ENCODE measurements around the gene ABCC4. TPM values are rescaled to one million over a fixed set of nuclear protein-coding genes. Genes with fewer than 3 reads are reported as not detected.
"Not testable (repeated sequence)": the region's sequence is repeated elsewhere in the genome, so short reads cannot be mapped to it uniquely, and the experiment has no call there.

ABCC4 gene
- total RNA-seq, 1 experiment from 2014 or later = 17.7 TPM

DNA sequence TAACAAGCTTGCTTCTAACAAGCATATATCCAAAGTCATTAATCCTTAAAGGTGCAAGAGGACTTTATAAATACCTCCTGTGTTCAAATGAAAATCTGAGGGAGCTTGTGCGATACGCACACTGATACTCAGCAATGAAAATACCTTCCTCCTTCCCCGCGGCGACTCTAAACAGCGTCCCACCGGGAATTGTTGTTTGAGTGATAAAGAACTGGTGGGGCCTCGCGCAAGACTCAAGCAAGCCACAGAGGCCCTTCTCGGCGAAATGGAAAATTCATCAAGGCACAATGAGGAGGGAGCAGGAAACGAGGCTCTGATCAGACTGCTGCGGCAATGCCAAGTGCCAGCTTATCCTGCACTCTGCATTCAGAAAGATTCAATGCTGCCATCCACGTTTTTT, 126.7 kb downstream of the ABCC4 start:
- no peak overlapping the region for H3K4me2 ChIP-seq (ENCODE audit: low read length)
- CTCF ChIA-PET = no interaction called here
- ATAC-seq (no peak), DNase-seq (no peak)
- TF ChIP-seq, protein P1, sequence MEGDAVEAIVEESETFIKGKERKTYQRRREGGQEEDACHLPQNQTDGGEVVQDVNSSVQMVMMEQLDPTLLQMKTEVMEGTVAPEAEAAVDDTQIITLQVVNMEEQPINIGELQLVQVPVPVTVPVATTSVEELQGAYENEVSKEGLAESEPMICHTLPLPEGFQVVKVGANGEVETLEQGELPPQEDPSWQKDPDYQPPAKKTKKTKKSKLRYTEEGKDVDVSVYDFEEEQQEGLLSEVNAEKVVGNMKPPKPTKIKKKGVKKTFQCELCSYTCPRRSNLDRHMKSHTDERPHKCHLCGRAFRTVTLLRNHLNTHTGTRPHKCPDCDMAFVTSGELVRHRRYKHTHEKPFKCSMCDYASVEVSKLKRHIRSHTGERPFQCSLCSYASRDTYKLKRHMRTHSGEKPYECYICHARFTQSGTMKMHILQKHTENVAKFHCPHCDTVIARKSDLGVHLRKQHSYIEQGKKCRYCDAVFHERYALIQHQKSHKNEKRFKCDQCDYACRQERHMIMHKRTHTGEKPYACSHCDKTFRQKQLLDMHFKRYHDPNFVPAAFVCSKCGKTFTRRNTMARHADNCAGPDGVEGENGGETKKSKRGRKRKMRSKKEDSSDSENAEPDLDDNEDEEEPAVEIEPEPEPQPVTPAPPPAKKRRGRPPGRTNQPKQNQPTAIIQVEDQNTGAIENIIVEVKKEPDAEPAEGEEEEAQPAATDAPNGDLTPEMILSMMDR (conservative IDR thresholded peaks at IDR 0.05; ENCODE audit: low read depth, low read length) = no peak
- no peak for TF ChIP-seq EZH2phosphoT487 (IDR thresholded peaks at IDR 0.05; ENCODE audit: borderline replicate concordance, low read length)
- TF ChIP-seq EZH2 (IDR thresholded peaks at IDR 0.05; ENCODE audit: low read length, unreplicated experiment) = no peak
- H3K36me3 ChIP-seq (ENCODE audit: low read depth, low read length) = no peaks in the 10 kb centered on the region
- H3F3A ChIP-seq (ENCODE audit: low read length, unreplicated experiment) = no peaks in the 10 kb centered on the region
- no peak overlapping the region for H3K4me3 ChIP-seq (ENCODE audit: low read length)
- H3K9me3 ChIP-seq (ENCODE audit: low read length) = no peaks in the 10 kb centered on the region
- POLR2A ChIA-PET (ENCODE audit: unreplicated experiment) = no interaction called here
- intact Hi-C loops (cut with micrococcal nuclease) = no loop called here
- no peaks in the 10 kb centered on the region for H3K79me2 ChIP-seq (ENCODE audit: low read length)
- no peak overlapping the region for H2AFZ ChIP-seq (ENCODE audit: low read length)
- H4K20me1 ChIP-seq (ENCODE audit: low read length) = no peaks in the 10 kb centered on the region
- no peaks in the 10 kb centered on the region for H3K27me3 ChIP-seq (ENCODE audit: low read length)
- no peaks in the 10 kb centered on the region for H3K4me1 ChIP-seq (ENCODE audit: insufficient read depth, low read length)
- no peak overlapping the region for H3K27ac ChIP-seq (ENCODE audit: low read length)
- BruUV-seq (replicated peaks) = no TSS peak
- no peaks in the 10 kb centered on the region for H3K9me2 ChIP-seq (replicated peaks; ENCODE audit: low read length)
- no peak overlapping the region for H3K9ac ChIP-seq (ENCODE audit: low read length)

DNA sequence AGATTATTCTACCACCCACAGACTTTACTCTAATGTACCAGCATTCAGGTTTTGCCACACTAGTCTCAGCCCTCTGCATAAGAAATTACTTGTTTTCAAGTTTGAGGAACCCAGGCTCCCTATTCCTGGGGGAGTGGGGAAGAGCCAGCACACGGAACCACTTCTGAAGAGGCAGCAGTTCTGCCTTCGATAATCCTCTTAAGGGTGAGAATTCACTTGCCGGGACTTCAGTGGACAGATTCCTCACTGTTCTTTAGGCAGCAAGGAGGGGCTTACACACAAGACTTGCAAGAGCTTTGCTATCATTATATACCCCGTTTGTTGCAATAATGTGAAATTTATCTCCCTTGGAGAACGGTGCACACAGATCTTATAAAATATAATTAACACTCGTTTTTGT, 133.1 kb downstream of the ABCC4 start:
- BruUV-seq (replicated peaks) = no TSS peak
- no peaks in the 10 kb centered on the region for H3K9me3 ChIP-seq (ENCODE audit: low read length)
- CTCF ChIA-PET = no interaction called here

DNA sequence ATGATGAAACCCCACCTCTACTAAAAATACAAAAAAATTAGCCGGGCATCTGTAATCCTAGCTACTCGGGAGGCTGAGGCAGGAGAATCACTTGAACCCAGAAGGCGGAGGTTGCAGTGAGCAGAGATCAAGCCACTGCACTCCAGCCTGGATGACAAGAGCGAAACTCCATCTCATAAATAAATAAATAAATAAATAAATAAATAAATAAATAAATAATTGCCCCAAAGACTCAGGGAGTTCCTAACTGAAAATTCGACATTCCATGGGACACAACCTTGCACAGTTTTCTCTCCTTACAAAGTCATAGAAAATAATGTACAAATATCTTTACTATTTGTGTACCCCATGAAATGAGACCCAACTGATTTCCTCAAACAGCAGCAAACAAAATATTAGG, 134.2 kb downstream of the ABCC4 start:
- intact Hi-C loops (cut with micrococcal nuclease) = not testable (repeated sequence)

More for the DNA sequence above, 133.1 kb downstream of the ABCC4 start:
- Histone ChIP-seq H3K4me3 (ENCODE audit: low read length) (no peak overlapping the region), H4K20me1 (ENCODE audit: low read length) (no peaks in the 10 kb centered on the region), H3K27me3 (ENCODE audit: low read length) (no peaks in the 10 kb centered on the region), H3K4me2 (ENCODE audit: low read length) (no peak overlapping the region), H3F3A (ENCODE audit: low read length, unreplicated experiment) (no peaks in the 10 kb centered on the region), H2AFZ (ENCODE audit: low read length) (no peak overlapping the region), H3K9me2 (replicated peaks; ENCODE audit: low read length) (no peaks in the 10 kb centered on the region), H3K9ac (ENCODE audit: low read length) (no peak overlapping the region), H3K4me1 (ENCODE audit: insufficient read depth, low read length) (no peaks in the 10 kb centered on the region), H3K79me2 (ENCODE audit: low read length) (no peaks in the 10 kb centered on the region), H3K36me3 (ENCODE audit: low read depth, low read length) (0 out of 2 replicates have a peak, but pooled peaks cover 2% of the 10 kb centered on the region), H3K27ac (ENCODE audit: low read length) (no peak overlapping the region)
- intact Hi-C loops (cut with micrococcal nuclease) = no loop called here
- DNase-seq (no peak), ATAC-seq (no peak)
- POLR2A ChIA-PET (ENCODE audit: unreplicated experiment) = no interaction called here
- TF ChIP-seq EZH2phosphoT487 (IDR thresholded peaks at IDR 0.05; ENCODE audit: borderline replicate concordance, low read length) (no peak), EZH2 (IDR thresholded peaks at IDR 0.05; ENCODE audit: low read length, unreplicated experiment) (no peak)
- TF ChIP-seq, protein P1 (conservative IDR thresholded peaks at IDR 0.05; ENCODE audit: low read depth, low read length) = no peak

More for the DNA sequence above, 134.2 kb downstream of the ABCC4 start:
- H4K20me1 ChIP-seq (ENCODE audit: low read length); H3K9ac ChIP-seq (ENCODE audit: low read length); H3K4me2 ChIP-seq (ENCODE audit: low read length); DNase-seq; POLR2A ChIA-PET (ENCODE audit: unreplicated experiment); H3K4me1 ChIP-seq (ENCODE audit: insufficient read depth, low read length); H3K79me2 ChIP-seq (ENCODE audit: low read length); H3K27ac ChIP-seq (ENCODE audit: low read length); H3K27me3 ChIP-seq (ENCODE audit: low read length); H2AFZ ChIP-seq (ENCODE audit: low read length); ATAC-seq; H3K9me2 ChIP-seq (replicated peaks; ENCODE audit: low read length); H3K4me3 ChIP-seq (ENCODE audit: low read length); H3F3A ChIP-seq (ENCODE audit: low read length, unreplicated experiment); BruUV-seq (replicated peaks); H3K9me3 ChIP-seq (ENCODE audit: low read length); H3K36me3 ChIP-seq (ENCODE audit: low read depth, low read length); CTCF ChIA-PET: not testable (repeated sequence)

Data from PC-3 (cell line).